ENCODE data around the gene RUNX2.
A peak's percentile ranks its signal among the peaks of the same experiment; 100 is the strongest.

Gene RUNX2

DNA sequence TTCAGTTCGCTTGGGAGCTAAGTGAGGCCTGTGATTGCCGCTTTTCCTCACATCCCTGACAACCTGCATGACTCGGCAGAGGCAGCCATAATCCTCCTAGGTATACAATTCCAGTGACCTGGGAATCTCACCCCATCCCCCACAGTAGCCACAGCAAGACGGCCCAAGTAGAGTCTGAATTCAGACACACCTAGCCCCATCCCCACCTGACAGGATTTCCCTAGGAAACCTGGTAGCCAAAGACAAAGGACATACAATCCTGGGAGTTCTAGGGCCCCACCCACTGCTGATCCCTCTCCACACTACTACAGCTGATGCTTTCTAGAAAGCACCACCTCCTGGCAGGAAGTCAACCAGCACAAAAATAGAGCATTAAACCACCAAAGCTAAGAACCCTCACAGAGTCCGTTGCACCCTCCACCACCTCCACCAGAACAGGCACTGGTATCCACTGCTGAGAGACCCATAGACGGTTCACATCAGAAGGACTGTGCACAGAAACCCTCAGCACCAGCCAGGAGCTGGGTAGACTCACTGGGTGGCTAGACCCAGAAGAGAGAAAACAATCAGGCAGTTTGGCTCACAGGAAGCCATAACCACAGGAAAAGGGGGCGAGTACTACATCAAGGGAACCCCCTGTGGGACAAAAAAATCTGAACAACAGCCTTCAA lies 17.9 kb upstream of the RUNX2 start:
- no peak overlapping the region for H3K4me3 ChIP-seq (ENCODE audit: low read depth, low read length)
- DNase-seq (ENCODE audit: low read depth), result peak; percentile 19
- TF ChIP-seq, protein P1, sequence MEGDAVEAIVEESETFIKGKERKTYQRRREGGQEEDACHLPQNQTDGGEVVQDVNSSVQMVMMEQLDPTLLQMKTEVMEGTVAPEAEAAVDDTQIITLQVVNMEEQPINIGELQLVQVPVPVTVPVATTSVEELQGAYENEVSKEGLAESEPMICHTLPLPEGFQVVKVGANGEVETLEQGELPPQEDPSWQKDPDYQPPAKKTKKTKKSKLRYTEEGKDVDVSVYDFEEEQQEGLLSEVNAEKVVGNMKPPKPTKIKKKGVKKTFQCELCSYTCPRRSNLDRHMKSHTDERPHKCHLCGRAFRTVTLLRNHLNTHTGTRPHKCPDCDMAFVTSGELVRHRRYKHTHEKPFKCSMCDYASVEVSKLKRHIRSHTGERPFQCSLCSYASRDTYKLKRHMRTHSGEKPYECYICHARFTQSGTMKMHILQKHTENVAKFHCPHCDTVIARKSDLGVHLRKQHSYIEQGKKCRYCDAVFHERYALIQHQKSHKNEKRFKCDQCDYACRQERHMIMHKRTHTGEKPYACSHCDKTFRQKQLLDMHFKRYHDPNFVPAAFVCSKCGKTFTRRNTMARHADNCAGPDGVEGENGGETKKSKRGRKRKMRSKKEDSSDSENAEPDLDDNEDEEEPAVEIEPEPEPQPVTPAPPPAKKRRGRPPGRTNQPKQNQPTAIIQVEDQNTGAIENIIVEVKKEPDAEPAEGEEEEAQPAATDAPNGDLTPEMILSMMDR (IDR thresholded peaks at IDR 0.05; ENCODE audit: low read depth, low read length), result no peak
- TF ChIP-seq, protein P2, sequence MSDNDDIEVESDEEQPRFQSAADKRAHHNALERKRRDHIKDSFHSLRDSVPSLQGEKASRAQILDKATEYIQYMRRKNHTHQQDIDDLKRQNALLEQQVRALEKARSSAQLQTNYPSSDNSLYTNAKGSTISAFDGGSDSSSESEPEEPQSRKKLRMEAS (IDR thresholded peaks at IDR 0.05; ENCODE audit: low read depth, low read length), result no peak
- TF ChIP-seq POLR2A (IDR thresholded peaks at IDR 0.05; ENCODE audit: extremely low read depth, insufficient read length) (no peak), MYC (IDR thresholded peaks at IDR 0.05; ENCODE audit: low read depth, low read length) (no peak)

DNA sequence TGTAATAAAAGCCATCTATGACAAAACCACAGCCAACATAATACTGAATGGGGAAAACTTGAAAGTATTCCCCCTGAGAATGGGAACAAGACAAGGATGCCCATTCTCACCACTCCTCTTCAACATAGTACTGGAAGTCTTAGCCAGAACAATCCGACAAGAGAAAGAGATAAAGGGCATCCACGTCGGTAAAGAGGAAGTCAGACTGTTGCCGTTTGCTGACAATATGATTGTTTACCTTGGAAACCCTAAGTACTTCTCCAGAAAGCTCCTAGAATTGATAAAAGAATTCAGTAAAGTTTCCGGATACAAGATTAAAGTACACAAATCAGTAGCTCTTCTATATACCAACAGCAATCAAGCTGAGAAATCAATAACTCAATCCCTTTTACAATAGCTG lies 14.0 kb upstream of the RUNX2 start:
- TF ChIP-seq MYC (IDR thresholded peaks at IDR 0.05; ENCODE audit: low read depth, low read length), result no peak
- TF ChIP-seq, protein P2 (IDR thresholded peaks at IDR 0.05; ENCODE audit: low read depth, low read length), result no peak
- TF ChIP-seq, protein P1 (IDR thresholded peaks at IDR 0.05; ENCODE audit: low read depth, low read length), result no peak
- no peak for TF ChIP-seq POLR2A (IDR thresholded peaks at IDR 0.05; ENCODE audit: extremely low read depth, insufficient read length)
- no peak overlapping the region for H3K4me3 ChIP-seq (ENCODE audit: low read depth, low read length)
- no peak for DNase-seq (ENCODE audit: low read depth)

DNA sequence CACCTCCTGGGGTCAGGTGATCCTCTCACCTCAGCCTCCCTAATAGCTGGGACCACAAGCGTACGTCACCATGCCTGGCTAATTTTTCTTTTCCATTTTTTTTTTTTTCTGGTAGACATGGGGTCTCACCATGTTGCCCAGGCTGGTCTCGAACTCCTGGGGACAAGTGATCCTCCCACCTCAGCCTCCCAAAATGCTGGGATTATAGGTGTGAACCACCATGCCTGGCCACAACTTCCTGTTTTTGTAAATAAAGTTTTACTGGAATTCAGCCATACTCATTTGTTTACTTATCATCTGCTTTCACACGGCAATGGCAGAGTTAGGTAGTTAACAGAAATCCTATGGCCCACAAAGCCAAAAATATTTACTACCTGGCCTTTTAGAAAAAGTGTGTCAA lies 7.8 kb upstream of the RUNX2 start:
- H3K4me3 ChIP-seq (ENCODE audit: low read depth, low read length), result no peak overlapping the region
- TF ChIP-seq, protein P2 (IDR thresholded peaks at IDR 0.05; ENCODE audit: low read depth, low read length), result no peak
- no peak for TF ChIP-seq POLR2A (IDR thresholded peaks at IDR 0.05; ENCODE audit: extremely low read depth, insufficient read length)
- TF ChIP-seq MYC (IDR thresholded peaks at IDR 0.05; ENCODE audit: low read depth, low read length), result no peak
- TF ChIP-seq, protein P1 (IDR thresholded peaks at IDR 0.05; ENCODE audit: low read depth, low read length), result no peak
- no peak for DNase-seq (ENCODE audit: low read depth)

DNA sequence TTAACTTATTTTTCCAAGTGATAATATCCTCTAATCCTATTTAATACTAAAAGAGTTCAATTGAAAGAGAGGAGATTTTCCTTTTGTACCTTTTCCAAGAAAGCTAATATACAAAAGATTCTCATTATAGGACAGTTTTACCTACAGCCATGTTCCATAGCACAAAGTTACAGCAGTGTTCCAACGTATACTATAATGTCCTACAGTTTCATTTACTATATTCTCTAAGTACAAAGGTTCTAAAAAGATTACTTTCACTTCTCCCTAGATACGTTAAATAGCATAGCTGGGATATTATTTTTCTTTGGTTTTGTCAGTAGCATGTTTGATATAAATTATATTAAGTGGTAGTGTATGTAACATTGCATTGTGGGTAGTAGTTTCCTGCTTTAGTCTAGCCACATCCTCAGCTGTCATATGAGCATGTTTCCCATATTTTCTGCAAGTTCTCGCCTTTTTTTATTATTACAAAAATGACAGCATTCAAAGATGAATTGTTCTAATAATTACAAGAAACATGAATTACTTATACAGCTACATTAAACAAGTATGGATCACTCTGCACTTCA lies 4.4 kb upstream of the RUNX2 start:
- no peak for DNase-seq (ENCODE audit: low read depth)
- TF ChIP-seq POLR2A (IDR thresholded peaks at IDR 0.05; ENCODE audit: extremely low read depth, insufficient read length) (no peak), MYC (IDR thresholded peaks at IDR 0.05; ENCODE audit: low read depth, low read length) (no peak)
- TF ChIP-seq, protein P2 (IDR thresholded peaks at IDR 0.05; ENCODE audit: low read depth, low read length), result no peak
- TF ChIP-seq, protein P1 (IDR thresholded peaks at IDR 0.05; ENCODE audit: low read depth, low read length), result no peak
- H3K4me3 ChIP-seq (ENCODE audit: low read depth, low read length), result no peak overlapping the region

DNA sequence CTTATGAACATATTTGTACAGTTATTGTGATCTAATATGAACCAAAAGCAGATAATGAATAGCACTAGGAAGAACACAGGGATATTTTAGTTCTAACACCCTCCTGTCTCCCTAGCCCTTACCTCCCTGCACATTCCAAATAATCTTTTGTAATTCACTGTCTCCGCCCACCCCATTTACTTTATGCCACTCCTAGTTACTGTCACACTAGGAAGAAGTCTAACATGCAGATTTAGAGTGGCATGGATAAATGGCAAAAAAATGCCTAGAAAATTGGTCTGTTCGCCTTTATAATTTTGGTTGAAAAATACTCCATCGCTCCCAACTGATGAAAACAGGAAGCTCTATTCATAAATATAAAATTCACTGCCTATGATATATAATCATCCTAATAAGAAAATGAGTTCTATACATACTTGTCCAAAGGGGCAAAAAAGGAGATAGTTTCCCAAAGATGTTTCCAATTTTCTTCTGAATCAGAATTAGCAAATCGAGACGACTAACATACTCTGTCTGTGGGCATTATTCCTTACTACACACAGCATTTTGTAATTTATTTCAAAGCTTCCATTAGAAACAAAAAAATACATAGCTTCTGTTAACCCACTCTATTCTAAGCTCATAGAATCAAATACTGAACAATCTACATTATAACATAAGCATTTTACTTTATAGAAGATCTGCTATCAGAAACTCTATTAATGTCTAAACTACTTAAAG lies 1.3 kb upstream of the RUNX2 start:
- TF ChIP-seq POLR2A (IDR thresholded peaks at IDR 0.05; ENCODE audit: extremely low read depth, insufficient read length) (no peak), MYC (IDR thresholded peaks at IDR 0.05; ENCODE audit: low read depth, low read length) (no peak)
- TF ChIP-seq, protein P2 (IDR thresholded peaks at IDR 0.05; ENCODE audit: low read depth, low read length), result no peak
- TF ChIP-seq, protein P1 (IDR thresholded peaks at IDR 0.05; ENCODE audit: low read depth, low read length), result no peak

More for the DNA sequence above, 1.3 kb upstream of the RUNX2 start:
- no peak for DNase-seq (ENCODE audit: low read depth)
- no peak overlapping the region for H3K4me3 ChIP-seq (ENCODE audit: low read depth, low read length)

Data from NB4 (cell line).